SU-DHL-6 (cell line): ENCODE data around the gene EVL.

Experiments used
- H2AFZ ChIP-seq: fragments of 200-600 bp; sonication (generic); 2 replicates; pipeline ENCODE4 v1.6.1; 2014; ENCODE audit warnings: low read depth, mild to moderate bottlenecking, moderate library complexity, mixed read lengths, antibody characterized with exemption, low read length; ENCODE audit not compliant: severe bottlenecking
- H3F3A ChIP-seq: fragments of 200-600 bp; shearing (Covaris generic); 2 replicates; pipeline ENCODE4 v1.6.0; 2016; ENCODE audit warnings: antibody characterized with exemption, mild to moderate bottlenecking; ENCODE audit not compliant: insufficient read depth
- H3K27ac ChIP-seq: fragments of 200-600 bp; sonication (generic); 2 replicates; pipeline ENCODE4 v1.5.1; 2016; ENCODE audit warnings: low read depth, mild to moderate bottlenecking, low read length, moderate library complexity, mixed read lengths
- H3K27me3 ChIP-seq: fragments of 200-600 bp; sonication (generic), shearing (Covaris generic); 2 replicates; pipeline ENCODE4 v1.6.0; 2014; ENCODE audit warnings: mild to moderate bottlenecking, low read length
- H3K36me3 ChIP-seq: fragments of 200-600 bp; sonication (generic); 2 replicates; pipeline ENCODE4 v1.6.1; 2014; ENCODE audit warnings: mild to moderate bottlenecking, low read length, mixed read lengths
- H3K4me2 ChIP-seq: fragments of 300-600, 200-600 bp; shearing (Covaris generic), sonication (generic); 2 replicates; pipeline ENCODE4 v1.6.0; 2014; ENCODE audit warnings: low read length, low read depth, mild to moderate bottlenecking; ENCODE audit not compliant: poor library complexity, severe bottlenecking
- H3K4me3 ChIP-seq: fragments of 200-600 bp; sonication (generic); 2 replicates; pipeline ENCODE4 v1.5.1; 2014; ENCODE audit warnings: antibody characterized with exemption, low read length, mild to moderate bottlenecking, mixed read lengths; ENCODE audit not compliant: insufficient read depth, poor library complexity, severe bottlenecking
- H3K79me2 ChIP-seq: fragments of 200-600 bp; sonication (generic); 2 replicates; pipeline ENCODE4 v1.6.1; 2014; ENCODE audit warnings: mild to moderate bottlenecking, low read length, moderate library complexity; ENCODE audit not compliant: insufficient read depth
- H3K9ac ChIP-seq: fragments of 200-600 bp; sonication (generic); 2 replicates; pipeline ENCODE4 v1.7.0; 2014; ENCODE audit warnings: mild to moderate bottlenecking, low read length
- H3K9me2 ChIP-seq: fragments of 200-600 bp; sonication (generic); replicated peaks from 2 replicates; pipeline ENCODE4 v1.6.1; 2014; ENCODE audit warnings: low read length; ENCODE audit not compliant: insufficient read depth
- H3K9me3 ChIP-seq: fragments of 200-600 bp; sonication (generic); 2 replicates; pipeline ENCODE4 v1.6.1; 2014; ENCODE audit warnings: low read length, mixed read lengths; ENCODE audit not compliant: insufficient read depth
- H4K20me1 ChIP-seq: fragments of 200-600 bp; sonication (generic); 2 replicates; pipeline ENCODE4 v1.6.1; 2014; ENCODE audit warnings: low read depth, mild to moderate bottlenecking, antibody characterized with exemption, low read length, moderate library complexity, mixed read lengths
- CTCF ChIP-seq: fragments of 200-600 bp; sonication (generic); IDR thresholded peaks from one replicate; pipeline ENCODE4 v1.5.1; 2017; ENCODE audit warnings: antibody characterized with exemption, mild to moderate bottlenecking, low read length, moderate library complexity; ENCODE audit not compliant: insufficient read depth, poor library complexity, severe bottlenecking
- EZH2phosphoT487 ChIP-seq: fragments of 200-600 bp; sonication (generic), shearing (Covaris generic); conservative IDR thresholded peaks from 2 replicates; pipeline ENCODE4 v1.6.1; 2018; ENCODE audit warnings: mild to moderate bottlenecking, antibody characterized with exemption, low read length, moderate library complexity, mixed read lengths

The EVL gene

GRCh38 chr14:100058777-100059437, 6.3 kb upstream of the EVL start:
- H3K9me3 ChIP-seq: no peaks in the 10 kb centered on the region
- no peaks in the 10 kb centered on the region for H3K79me2 ChIP-seq
- H3K4me3 ChIP-seq: no peak overlapping the region
- no peak overlapping the region for H3K9ac ChIP-seq
- no peaks in the 10 kb centered on the region for H3K9me2 ChIP-seq
- no peak overlapping the region for H3K4me2 ChIP-seq
- no peaks in the 10 kb centered on the region for H3K36me3 ChIP-seq
- no peak for TF ChIP-seq CTCF
- TF ChIP-seq EZH2phosphoT487: no peak
- no peaks in the 10 kb centered on the region for H4K20me1 ChIP-seq
- peaks cover 4% of the 10 kb centered on the region; the same call in 1 of the 2 replicates for H3F3A ChIP-seq
- no peak overlapping the region for H3K27ac ChIP-seq
- no peaks in the 10 kb centered on the region for H3K27me3 ChIP-seq
- H2AFZ ChIP-seq: no peak overlapping the region

- no peak overlapping the region for H3K4me3 ChIP-seq
- H3K27ac ChIP-seq: no peak overlapping the region
- no peak overlapping the region for H3K9ac ChIP-seq
Observed at GRCh38 chr14:100059438-100059781, 5.8 kb upstream of the EVL start.

GRCh38 chr14:100060760-100061159, 4.5 kb upstream of the EVL start:
- H3K4me2 ChIP-seq: no peak overlapping the region
- no peaks in the 10 kb centered on the region for H3K9me3 ChIP-seq
- no peak overlapping the region for H2AFZ ChIP-seq
- no peaks in the 10 kb centered on the region for H4K20me1 ChIP-seq
- H3K9ac ChIP-seq: no peak overlapping the region
- H3K27me3 ChIP-seq: no peaks in the 10 kb centered on the region
- H3F3A ChIP-seq: peaks cover 19% of the 10 kb centered on the region
- no peak overlapping the region for H3K4me3 ChIP-seq
- H3K36me3 ChIP-seq: no peaks in the 10 kb centered on the region
- TF ChIP-seq CTCF: no peak
- no peak for TF ChIP-seq EZH2phosphoT487
- H3K79me2 ChIP-seq: no peaks in the 10 kb centered on the region
- H3K27ac ChIP-seq: no peak overlapping the region
- H3K9me2 ChIP-seq: no peaks in the 10 kb centered on the region

More at GRCh38 chr14:100059438-100059781, 5.8 kb upstream of the EVL start:
- H3K4me2 ChIP-seq: no peak overlapping the region
- no peaks in the 10 kb centered on the region for H3K9me2 ChIP-seq
- H3K79me2 ChIP-seq: no peaks in the 10 kb centered on the region
- H3F3A ChIP-seq: peaks cover 9% of the 10 kb centered on the region; the same call in 1 of the 2 replicates
- no peaks in the 10 kb centered on the region for H4K20me1 ChIP-seq
- no peak overlapping the region for H2AFZ ChIP-seq
- no peaks in the 10 kb centered on the region for H3K9me3 ChIP-seq
- H3K36me3 ChIP-seq: no peaks in the 10 kb centered on the region
- no peak for TF ChIP-seq CTCF
- no peak for TF ChIP-seq EZH2phosphoT487
- no peaks in the 10 kb centered on the region for H3K27me3 ChIP-seq
